H1 (cell line): ENCODE data around the gene SLC2A1. TPM values are rescaled to one million over a fixed set of nuclear protein-coding genes. Genes with fewer than 3 reads are reported as not detected.
A peak's percentile ranks its signal among the peaks of the same experiment; 100 is the strongest.

Experiments
- CTCF ChIA-PET: fragments of 300-600 bp; sonication (Branson Sonifier 250); formaldehyde crosslinking; loops from one replicate; lab custom pipeline; 2021; ENCODE audit not compliant: partially characterized antibody; lab: Charles Lee
- POLR2A ChIA-PET: fragments of 300-600 bp; sonication (Branson Sonifier 250); formaldehyde crosslinking; loops from one replicate; lab custom pipeline; 2021; ENCODE audit warnings: inconsistent platforms; ENCODE audit not compliant: partially characterized antibody; lab: Charles Lee
- DNase-seq, 2 experiments: peaks; one replicate each; pipeline versions ENCODE4 v3.0.0 to v3.0.0-alpha.2; 2010 to 2022; ENCODE audit warnings: low spot score in 2 of 2, low read depth in 1 of 2, mixed read lengths in 1 of 2
- FAIRE-seq: peaks from 2 replicates; lab custom pipeline; 2011; peaks lifted over from hg19 to GRCh38; lab: Jason Lieb, UNC
- H2AFZ ChIP-seq: 2 replicates; pipeline ENCODE4 v1.8.1; 2012; ENCODE audit warnings: low read length, inconsistent platforms
- H2AK5ac ChIP-seq: 2 replicates; pipeline ENCODE4 v1.6.1; 2013; ENCODE audit warnings: low read depth, low read length
- H2BK120ac ChIP-seq: replicated peaks from 2 replicates; pipeline ENCODE3; 2013; ENCODE audit warnings: low read depth, low read length, inconsistent platforms
- H2BK12ac ChIP-seq: 2 replicates; pipeline ENCODE4 v1.6.1; 2013; ENCODE audit warnings: low read depth, low read length
- H2BK15ac ChIP-seq: 2 replicates; pipeline ENCODE4 v1.6.1; 2013; ENCODE audit warnings: low read length
- H2BK20ac ChIP-seq: 2 replicates; pipeline ENCODE4 v1.6.1; 2013; ENCODE audit warnings: low read length
- H2BK5ac ChIP-seq: 2 replicates; pipeline ENCODE4 v1.6.1; 2013; ENCODE audit warnings: low read depth, low read length
- H3K14ac ChIP-seq: 2 replicates; pipeline ENCODE4 v1.6.1; 2013; ENCODE audit warnings: inconsistent platforms; ENCODE audit not compliant: insufficient read length
- H3K18ac ChIP-seq: 2 replicates; pipeline ENCODE4 v1.6.1; 2013; ENCODE audit warnings: low read length; ENCODE audit errors: extremely low read depth
- H3K23ac ChIP-seq: 2 replicates; pipeline ENCODE4 v1.6.1; 2013; ENCODE audit warnings: inconsistent platforms; ENCODE audit not compliant: insufficient read length
- H3K23me2 ChIP-seq: 2 replicates; pipeline ENCODE4 v1.6.1; 2013; ENCODE audit warnings: low read depth, low read length
- H3K27ac ChIP-seq: 2 replicates; pipeline ENCODE4 v1.6.1; 2011; ENCODE audit warnings: low read depth, low read length, inconsistent platforms
- H3K27me3 ChIP-seq, 4 experiments: replicated peaks in 1 of 4; 1 replicate in 1 of 4; 2 replicates in 3 of 4; pipeline versions ENCODE4 v1.6.1 to v1.8.1; 2011 to 2013; ENCODE audit warnings: low read length in 3 of 4, mild to moderate bottlenecking in 3 of 4, inconsistent platforms in 2 of 4, mixed read lengths in 2 of 4, moderate library complexity in 1 of 4; ENCODE audit not compliant: control insufficient read depth in 3 of 4, insufficient read depth in 3 of 4; ENCODE audit errors: extremely low read depth in 1 of 4
- H3K36me3 ChIP-seq, 4 experiments: 2 replicates each; pipeline versions ENCODE4 v1.6.1 to v1.8.1; 2011 to 2013; ENCODE audit warnings: mild to moderate bottlenecking in 4 of 4, low read length in 3 of 4, moderate library complexity in 2 of 4, control low read depth in 1 of 4, inconsistent platforms in 1 of 4; ENCODE audit not compliant: insufficient read depth in 4 of 4, control insufficient read depth in 2 of 4
- H3K4ac ChIP-seq: replicated peaks from 2 replicates; pipeline ENCODE3; 2013; ENCODE audit warnings: low read length, low read depth, mixed read lengths, inconsistent platforms; ENCODE audit not compliant: insufficient read length
- H3K4me1 ChIP-seq, 4 experiments: replicated peaks in 1 of 4; 1 replicate in 1 of 4; 2 replicates in 3 of 4; pipeline versions ENCODE4 v1.6.1 to v1.8.1; 2011 to 2013; ENCODE audit warnings: low read length in 3 of 4, inconsistent platforms in 2 of 4, mixed read lengths in 1 of 4; ENCODE audit not compliant: insufficient read depth in 4 of 4, control insufficient read depth in 3 of 4
- H3K4me2 ChIP-seq, 2 experiments: 2 replicates each; pipeline versions ENCODE4 v1.6.1 to v1.8.1; 2011 to 2013; ENCODE audit warnings: low read depth in 2 of 2, low read length in 2 of 2, control low read depth in 1 of 2, inconsistent platforms in 1 of 2, mild to moderate bottlenecking in 1 of 2; ENCODE audit not compliant: insufficient read depth in 1 of 2
- H3K4me3 ChIP-seq, 4 experiments: fragments of 200-600, 300-600 bp in 1 of 4; sonication (generic), shearing (Covaris generic), sonication (Bioruptor Twin) in 1 of 4; 2 replicates each; pipeline versions ENCODE4 v1.5.1 to v1.8.1; 2011 to 2016; ENCODE audit warnings: low read length in 4 of 4, low read depth in 3 of 4, control low read depth in 2 of 4, inconsistent platforms in 2 of 4, mild to moderate bottlenecking in 2 of 4, mixed read lengths in 1 of 4, moderate library complexity in 1 of 4; ENCODE audit not compliant: insufficient read depth in 2 of 4; ENCODE audit errors: extremely low read depth in 1 of 4
- H3K56ac ChIP-seq: replicated peaks from 2 replicates; pipeline ENCODE3; 2013; ENCODE audit warnings: low read depth, mild to moderate bottlenecking, mixed read lengths, low read length, inconsistent platforms; ENCODE audit not compliant: insufficient read length
- H3K79me1 ChIP-seq: 2 replicates; pipeline ENCODE4 v1.6.1; 2013; ENCODE audit warnings: low read depth, low read length, control low read depth
- H3K79me2 ChIP-seq, 2 experiments: 2 replicates each; pipeline versions ENCODE4 v1.6.1 to v1.8.1; 2012 to 2013; ENCODE audit warnings: low read length in 2 of 2, mild to moderate bottlenecking in 2 of 2, inconsistent platforms in 1 of 2; ENCODE audit not compliant: insufficient read depth in 2 of 2, control insufficient read depth in 1 of 2
- H3K9ac ChIP-seq, 4 experiments: replicated peaks in 1 of 4; 1 replicate in 1 of 4; 2 replicates in 3 of 4; pipeline versions ENCODE4 v1.6.1 to v1.8.1; 2011 to 2013; ENCODE audit warnings: low read depth in 3 of 4, low read length in 3 of 4, control low read depth in 2 of 4, mild to moderate bottlenecking in 2 of 4, moderate library complexity in 2 of 4, inconsistent platforms in 1 of 4; ENCODE audit errors: extremely low read depth in 1 of 4
- H3K9me3 ChIP-seq, 2 experiments: 2 replicates each; pipeline versions ENCODE4 v1.6.1 to v1.8.1; 2012 to 2013; ENCODE audit warnings: mild to moderate bottlenecking in 2 of 2, moderate library complexity in 2 of 2, control low read depth in 1 of 2, inconsistent platforms in 1 of 2, low read depth in 1 of 2, low read length in 1 of 2, mixed read lengths in 1 of 2; ENCODE audit not compliant: insufficient read depth in 2 of 2
- H4K20me1 ChIP-seq, 2 experiments: replicated peaks in 1 of 2; 2 replicates each; pipeline versions ENCODE3 to v1.8.1; 2011 to 2013; ENCODE audit warnings: inconsistent platforms in 2 of 2, low read length in 2 of 2, mild to moderate bottlenecking in 1 of 2; ENCODE audit not compliant: insufficient read depth in 2 of 2, control insufficient read depth in 1 of 2
- H4K5ac ChIP-seq: 2 replicates; pipeline ENCODE4 v1.6.1; 2013; ENCODE audit warnings: low read length, low read depth, mixed read lengths, inconsistent platforms; ENCODE audit not compliant: insufficient read length
- H4K8ac ChIP-seq: 2 replicates; pipeline ENCODE4 v1.8.0; 2013; ENCODE audit warnings: mild to moderate bottlenecking, moderate library complexity, low read length, inconsistent platforms; ENCODE audit not compliant: insufficient read depth; ENCODE audit errors: extremely low read depth
- H4K91ac ChIP-seq: replicated peaks from 2 replicates; pipeline ENCODE3; 2013; ENCODE audit warnings: low read length, mixed read lengths, inconsistent platforms; ENCODE audit not compliant: insufficient read length
- CBX5 ChIP-seq: fragments of 300-800, 300-1000 bp; sonication (generic); IDR thresholded peaks from 2 replicates; pipeline ENCODE4 v1.7.1; 2016; ENCODE audit warnings: antibody characterized with exemption, low read length, low read depth
- EGR1 ChIP-seq: IDR thresholded peaks from 2 replicates; pipeline ENCODE4 v1.6.1; 2011; ENCODE audit warnings: low read depth, low read length, borderline replicate concordance
- EP300 ChIP-seq, 2 experiments: IDR thresholded peaks; 1 replicate in 1 of 2; 2 replicates in 1 of 2; pipeline ENCODE4 v1.6.1; 2011 to 2012; ENCODE audit warnings: low read depth in 2 of 2, low read length in 2 of 2, mild to moderate bottlenecking in 2 of 2, borderline replicate concordance in 1 of 2, inconsistent platforms in 1 of 2, moderate library complexity in 1 of 2
- EZH2 ChIP-seq: fragments of 200-600 bp; sonication (generic); IDR thresholded peaks from 2 replicates; pipeline ENCODE4 v1.7.1; 2012; ENCODE audit warnings: low read depth, mild to moderate bottlenecking, moderate library complexity, low read length, inconsistent platforms; ENCODE audit not compliant: severe bottlenecking
- RXRA ChIP-seq: IDR thresholded peaks from 2 replicates; pipeline ENCODE4 v1.6.1; 2011; ENCODE audit warnings: low read depth, mild to moderate bottlenecking, low read length, moderate library complexity; ENCODE audit not compliant: insufficient read depth
- SAP30 ChIP-seq: fragments of 300-600 bp; sonication (generic); IDR thresholded peaks from 2 replicates; pipeline ENCODE4 v1.7.1; 2012; ENCODE audit warnings: low read length, moderate library complexity, mild to moderate bottlenecking, inconsistent platforms; ENCODE audit not compliant: insufficient read depth, insufficient replicate concordance
- SIN3A ChIP-seq, 2 experiments: IDR thresholded peaks in 1 of 2; conservative IDR thresholded peaks in 1 of 2; 2 replicates each; pipeline ENCODE4 v1.6.1; 2011 to 2012; ENCODE audit warnings: low read length in 2 of 2, improper control_type of control experiment in 1 of 2, low read depth in 1 of 2, mild to moderate bottlenecking in 1 of 2
- SP2 ChIP-seq: IDR thresholded peaks from 2 replicates; pipeline ENCODE4 v1.6.1; 2012; ENCODE audit warnings: mild to moderate bottlenecking, low read length, inconsistent platforms
- SP4 ChIP-seq: IDR thresholded peaks from 2 replicates; pipeline ENCODE4 v1.6.1; 2012; ENCODE audit warnings: low read length, inconsistent platforms
- SRF ChIP-seq: IDR thresholded peaks from 2 replicates; pipeline ENCODE4 v1.6.1; 2011; ENCODE audit warnings: mild to moderate bottlenecking, low read depth, low read length, moderate library complexity
- TEAD4 ChIP-seq: IDR thresholded peaks from 2 replicates; pipeline ENCODE4 v1.6.1; 2012; ENCODE audit warnings: low read depth, low read length, inconsistent platforms, mixed read lengths
- ZNF274 ChIP-seq: IDR thresholded peaks from 2 replicates; pipeline ENCODE4 v1.7.0; 2012; ENCODE audit warnings: low read length, borderline replicate concordance; ENCODE audit errors: extremely low read depth
- WGBS, 2 experiments: shearing (Covaris generic) in 1 of 2; methylation state at CpG; one replicate each; pipeline versions ENCODE4 v1.1.6 to v1.1.7; 2013 to 2015; ENCODE audit warnings: low lambda C conversion rate in 2 of 2, mixed read lengths in 2 of 2, inconsistent platforms in 1 of 2, low coverage in 1 of 2, missing lambda C conversion rate in 1 of 2; ENCODE audit not compliant: insufficient replicate concordance in 2 of 2, insufficient coverage in 1 of 2, insufficient read length in 1 of 2; ENCODE audit errors: extremely low coverage in 1 of 2, missing lambda C conversion rate in 1 of 2; 5-methylcytosine and 5-hydroxymethylcytosine counted together
- polyA plus RNA-seq, 7 experiments: library from polyadenylated mRNA; depleted of rRNA in 3 of 7; stranded (reverse) in 5 of 7; unstranded in 2 of 7; fragments of >200 nt in 5 of 7; fragments of 200-250 nt in 2 of 7; gene quantifications; 1 replicate in 5 of 7; 2 replicates in 1 of 7; 4 replicates in 1 of 7; pipeline versions ENCODE4 v1.2.1 to v1.2.3, GENCODE V29; 2011 to 2013; ENCODE audit warnings: missing spikeins in 2 of 7, mixed read lengths in 2 of 7
- total RNA-seq: library from RNA; stranded (reverse); fragmentation: NEBNext Ultra II Directional; extraction: Animal tissue kit (Norgen Biotek cat#: 25700); gene quantifications from 2 replicates; pipeline ENCODE4 v1.2.1, GENCODE V29; 2021

Gene SLC2A1
- total and polyA plus RNA-seq, 2 of the 8 experiments (the other 6 are each of a cell fraction or from before 2014, with no cell fraction given), result 230 to 308 TPM

DNA sequence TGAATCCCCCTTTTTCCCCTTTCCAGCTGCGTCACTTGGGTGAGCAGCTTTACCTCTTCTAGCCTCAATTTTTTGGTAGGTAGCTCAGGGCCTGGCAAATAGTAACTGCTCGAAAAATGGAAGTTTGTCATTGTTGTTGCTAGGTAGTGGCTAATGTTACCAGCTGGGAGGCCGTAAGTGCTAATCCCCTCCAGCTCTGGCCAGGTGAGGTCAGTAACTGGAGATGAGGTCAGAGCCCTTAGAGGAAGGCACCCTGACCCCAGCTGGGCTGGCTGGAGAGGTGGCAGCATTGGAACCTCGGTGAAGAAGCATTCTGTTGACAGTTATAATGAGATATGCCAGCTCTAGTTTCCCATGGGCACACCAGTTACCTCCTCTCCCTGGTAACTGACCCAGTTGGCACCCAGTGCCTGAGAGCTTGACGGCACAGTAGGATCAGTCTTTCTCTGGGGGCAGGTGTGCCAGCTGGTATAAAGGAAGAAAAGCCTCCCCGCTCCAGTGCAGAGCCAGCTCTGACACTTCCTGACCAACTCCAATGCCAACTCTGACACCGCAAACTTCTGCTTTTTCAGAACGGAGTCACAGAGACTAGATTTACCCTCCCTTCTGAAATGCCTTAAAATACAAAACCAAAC lies 35.0 kb upstream of the SLC2A1 start:
- Histone ChIP-seq H2BK120ac (no peak overlapping the region), H3K4ac (no peak overlapping the region), H4K20me1 (no peaks in the 10 kb centered on the region), H4K91ac (no peak overlapping the region), H3K9ac (no peak overlapping the region), H3K23me2 (no peaks in the 10 kb centered on the region), H2BK20ac (no peak overlapping the region), H3K27me3 (no peaks in the 10 kb centered on the region), H3K18ac (no peak overlapping the region; the same call in 1 of the 2 replicates), H3K36me3 (no peaks in the 10 kb centered on the region), H3K79me1 (no peaks in the 10 kb centered on the region), H4K8ac (no peak overlapping the region), H3K14ac (no peak overlapping the region), H3K4me2 (no peak overlapping the region), H4K5ac (no peak overlapping the region), H3K9me3 (no peaks in the 10 kb centered on the region), H2BK12ac (0 out of 2 replicates have a peak overlapping the region, but pooled peaks have one; percentile 39), H2AK5ac (0 out of 2 replicates have a peak overlapping the region, but pooled peaks have one; percentile 49), H3K56ac (no peak overlapping the region), H3K4me3 (no peak overlapping the region), H3K4me1 (peaks cover 0 to 4% (median 0%) of the 10 kb centered on the region in 4 experiments; a peak in 3 of 7 replicates), H2AFZ (no peak overlapping the region), H3K23ac (no peak overlapping the region), H2BK15ac (0 out of 2 replicates have a peak overlapping the region, but pooled peaks have one; percentile 72), H2BK5ac (0 out of 2 replicates have a peak overlapping the region, but pooled peaks have one; percentile 35), H3K27ac (no peak overlapping the region), H3K79me2 (no peaks in the 10 kb centered on the region)
- POLR2A ChIA-PET, result interaction anchor here (0.7 to 1.8 kb wide), 5 partner anchors 9 to 36 kb away, joined by 3 to 9 read pairs (median 3); no protein-coding TSS in a partner anchor
- WGBS, 2 experiments, result 93% methylated on average over 8 of the region's 8 CpGs; no CpG with 5 or more reads in 1 of the 2 experiments
- CTCF ChIA-PET, result interaction anchor here (0.6 to 1.4 kb wide), 3 partner anchors 12 to 70 kb away, joined by 3 read pairs; no protein-coding TSS in a partner anchor
- no peak for FAIRE-seq
- no peak for DNase-seq
- TF ChIP-seq TEAD4 (no peak), ZNF274 (no peak), SAP30 (no peak), EP300 (IDR thresholded peaks at IDR 0.05; ENCODE audit: borderline replicate concordance in 1 of 2, low read depth in 2 of 2, low read length in 2 of 2) (no peak), CBX5 (no peak), EGR1 (no peak), SP2 (no peak), RXRA (no peak), SRF (no peak), EZH2 (no peak), SP4 (no peak), SIN3A (conservative IDR thresholded peaks at IDR 0.05 in 1 of 2, IDR thresholded peaks at IDR 0.05 in 1 of 2; ENCODE audit: low read depth in 1 of 2, low read length in 2 of 2) (no peak)
